WTC11 (cell line): ENCODE data around the gene MYMX.

Experiments used
- E2F4 ChIP-seq: sonication (generic); formaldehyde crosslinking; IDR thresholded peaks from 2 replicates; pipeline ENCODE4 v1.8.1; 2022; ENCODE audit warnings: low read depth, mild to moderate bottlenecking, moderate library complexity, missing genetic modification reagents, borderline replicate concordance
- RELA ChIP-seq: sonication (generic); formaldehyde crosslinking; IDR thresholded peaks from 2 replicates; pipeline ENCODE4 v1.8.1; 2022; ENCODE audit warnings: missing genetic modification reagents, mild to moderate bottlenecking, borderline replicate concordance
- SP1 ChIP-seq: sonication (generic); formaldehyde crosslinking; conservative IDR thresholded peaks from 2 replicates; pipeline ENCODE4 v1.8.1; 2022; ENCODE audit warnings: missing genetic modification reagents
- TP53 ChIP-seq: sonication (generic); formaldehyde crosslinking; IDR thresholded peaks from 2 replicates; pipeline ENCODE4 v1.8.1; 2023; ENCODE audit warnings: mild to moderate bottlenecking, missing genetic modification reagents
- TF ChIP-seq, protein P1 (sequence below): fragments of 200-600 bp; IDR thresholded peaks from 2 replicates; pipeline ENCODE4 v1.8.0; 2022; ENCODE audit warnings: antibody characterized with exemption
- TF ChIP-seq, protein P2 (sequence below): sonication (generic); formaldehyde crosslinking; IDR thresholded peaks from 2 replicates; pipeline ENCODE4 v1.8.1; 2023; ENCODE audit warnings: mild to moderate bottlenecking, missing genetic modification reagents, borderline replicate concordance

DNA sequence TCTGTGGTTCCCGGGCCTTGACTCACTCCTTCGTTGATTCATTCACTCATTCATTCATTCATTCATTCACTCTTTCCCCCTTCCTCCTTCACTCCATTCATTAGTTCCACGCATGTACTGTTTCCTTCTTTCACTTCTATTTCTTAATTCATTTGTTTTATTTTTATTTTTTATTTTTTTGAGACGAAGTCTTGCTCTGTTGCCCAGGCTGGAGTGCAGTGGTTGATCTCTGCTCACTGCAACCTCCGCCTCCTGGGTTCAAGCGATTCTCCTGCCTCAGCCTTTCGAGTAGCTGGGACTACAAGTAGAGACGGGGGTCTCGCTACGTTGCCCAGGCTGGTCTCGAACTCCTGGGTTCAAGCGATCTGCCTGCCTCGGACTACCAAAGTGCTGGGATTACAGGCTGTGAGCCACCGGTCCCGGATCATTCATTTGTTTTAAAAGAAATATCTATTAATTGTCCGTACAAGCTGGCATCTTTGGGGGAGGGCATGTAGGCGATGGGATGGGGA, 49.1 kb downstream of the MYMX start:
- no peak for TF ChIP-seq TP53
- TF ChIP-seq, protein P1, sequence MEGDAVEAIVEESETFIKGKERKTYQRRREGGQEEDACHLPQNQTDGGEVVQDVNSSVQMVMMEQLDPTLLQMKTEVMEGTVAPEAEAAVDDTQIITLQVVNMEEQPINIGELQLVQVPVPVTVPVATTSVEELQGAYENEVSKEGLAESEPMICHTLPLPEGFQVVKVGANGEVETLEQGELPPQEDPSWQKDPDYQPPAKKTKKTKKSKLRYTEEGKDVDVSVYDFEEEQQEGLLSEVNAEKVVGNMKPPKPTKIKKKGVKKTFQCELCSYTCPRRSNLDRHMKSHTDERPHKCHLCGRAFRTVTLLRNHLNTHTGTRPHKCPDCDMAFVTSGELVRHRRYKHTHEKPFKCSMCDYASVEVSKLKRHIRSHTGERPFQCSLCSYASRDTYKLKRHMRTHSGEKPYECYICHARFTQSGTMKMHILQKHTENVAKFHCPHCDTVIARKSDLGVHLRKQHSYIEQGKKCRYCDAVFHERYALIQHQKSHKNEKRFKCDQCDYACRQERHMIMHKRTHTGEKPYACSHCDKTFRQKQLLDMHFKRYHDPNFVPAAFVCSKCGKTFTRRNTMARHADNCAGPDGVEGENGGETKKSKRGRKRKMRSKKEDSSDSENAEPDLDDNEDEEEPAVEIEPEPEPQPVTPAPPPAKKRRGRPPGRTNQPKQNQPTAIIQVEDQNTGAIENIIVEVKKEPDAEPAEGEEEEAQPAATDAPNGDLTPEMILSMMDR, result no peak
- no peak for TF ChIP-seq RELA (CRISPR knock-in tag)
- TF ChIP-seq E2F4 (CRISPR knock-in tag), result no peak
- no peak for TF ChIP-seq SP1 (CRISPR knock-in tag)
- TF ChIP-seq, protein P2, sequence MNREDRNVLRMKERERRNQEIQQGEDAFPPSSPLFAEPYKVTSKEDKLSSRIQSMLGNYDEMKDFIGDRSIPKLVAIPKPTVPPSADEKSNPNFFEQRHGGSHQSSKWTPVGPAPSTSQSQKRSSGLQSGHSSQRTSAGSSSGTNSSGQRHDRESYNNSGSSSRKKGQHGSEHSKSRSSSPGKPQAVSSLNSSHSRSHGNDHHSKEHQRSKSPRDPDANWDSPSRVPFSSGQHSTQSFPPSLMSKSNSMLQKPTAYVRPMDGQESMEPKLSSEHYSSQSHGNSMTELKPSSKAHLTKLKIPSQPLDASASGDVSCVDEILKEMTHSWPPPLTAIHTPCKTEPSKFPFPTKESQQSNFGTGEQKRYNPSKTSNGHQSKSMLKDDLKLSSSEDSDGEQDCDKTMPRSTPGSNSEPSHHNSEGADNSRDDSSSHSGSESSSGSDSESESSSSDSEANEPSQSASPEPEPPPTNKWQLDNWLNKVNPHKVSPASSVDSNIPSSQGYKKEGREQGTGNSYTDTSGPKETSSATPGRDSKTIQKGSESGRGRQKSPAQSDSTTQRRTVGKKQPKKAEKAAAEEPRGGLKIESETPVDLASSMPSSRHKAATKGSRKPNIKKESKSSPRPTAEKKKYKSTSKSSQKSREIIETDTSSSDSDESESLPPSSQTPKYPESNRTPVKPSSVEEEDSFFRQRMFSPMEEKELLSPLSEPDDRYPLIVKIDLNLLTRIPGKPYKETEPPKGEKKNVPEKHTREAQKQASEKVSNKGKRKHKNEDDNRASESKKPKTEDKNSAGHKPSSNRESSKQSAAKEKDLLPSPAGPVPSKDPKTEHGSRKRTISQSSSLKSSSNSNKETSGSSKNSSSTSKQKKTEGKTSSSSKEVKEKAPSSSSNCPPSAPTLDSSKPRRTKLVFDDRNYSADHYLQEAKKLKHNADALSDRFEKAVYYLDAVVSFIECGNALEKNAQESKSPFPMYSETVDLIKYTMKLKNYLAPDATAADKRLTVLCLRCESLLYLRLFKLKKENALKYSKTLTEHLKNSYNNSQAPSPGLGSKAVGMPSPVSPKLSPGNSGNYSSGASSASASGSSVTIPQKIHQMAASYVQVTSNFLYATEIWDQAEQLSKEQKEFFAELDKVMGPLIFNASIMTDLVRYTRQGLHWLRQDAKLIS (CRISPR knock-in tag), result no peak
